Erythroblast (primary cell): ENCODE results near the gene XPOT.

Experiments
- DNase-seq, 2 experiments: peaks; one replicate each; lab custom pipeline; 2025; lab: John Stamatoyannopoulos, UW
- GATA1 ChIP-seq: IDR thresholded peaks from 2 replicates; pipeline ENCODE4 v1.6.1; 2011; ENCODE audit warnings: low read depth, mild to moderate bottlenecking, control low read depth, low read length, moderate library complexity
- POLR2A ChIP-seq: IDR thresholded peaks from 2 replicates; pipeline ENCODE4 v1.6.1; 2011; ENCODE audit warnings: mild to moderate bottlenecking, low read length

XPOT gene

GRCh38 chr12:64497903-64498302 lies 93.7 kb downstream of the XPOT start:
- DNase-seq, result no peak
- TF ChIP-seq POLR2A, result no peak

GRCh38 chr12:64500394-64500793 lies 96.2 kb downstream of the XPOT start:
- no peak for TF ChIP-seq GATA1
- DNase-seq, result no peak
